ENCODE results near the gene OR11H12.
"Not testable (repeated sequence)": the region's sequence is repeated elsewhere in the genome, so short reads cannot be mapped to it uniquely, and the experiment has no call there.

DNA sequence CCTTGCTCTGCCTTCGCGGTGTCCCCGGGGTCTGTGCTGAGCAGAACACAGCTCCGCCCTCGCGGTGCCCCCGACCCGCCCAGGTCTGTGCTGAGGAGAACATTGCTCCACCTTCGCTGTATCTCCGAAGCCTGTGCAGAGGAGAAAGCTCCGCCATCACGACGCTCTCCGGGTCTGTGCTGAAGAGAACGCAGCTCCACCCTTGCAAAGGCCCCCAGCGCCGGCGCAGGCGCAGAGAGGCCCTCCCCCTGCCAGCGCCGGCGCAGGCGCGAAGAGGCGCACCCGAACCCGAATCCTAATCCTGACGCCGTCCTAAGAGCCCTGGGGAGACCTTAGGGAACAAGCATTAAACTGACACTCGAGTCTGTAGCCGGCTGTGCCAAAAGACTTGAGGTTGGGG is 18.0 kb upstream of the OR11H12 start:
- TF ChIP-seq, protein P1, sequence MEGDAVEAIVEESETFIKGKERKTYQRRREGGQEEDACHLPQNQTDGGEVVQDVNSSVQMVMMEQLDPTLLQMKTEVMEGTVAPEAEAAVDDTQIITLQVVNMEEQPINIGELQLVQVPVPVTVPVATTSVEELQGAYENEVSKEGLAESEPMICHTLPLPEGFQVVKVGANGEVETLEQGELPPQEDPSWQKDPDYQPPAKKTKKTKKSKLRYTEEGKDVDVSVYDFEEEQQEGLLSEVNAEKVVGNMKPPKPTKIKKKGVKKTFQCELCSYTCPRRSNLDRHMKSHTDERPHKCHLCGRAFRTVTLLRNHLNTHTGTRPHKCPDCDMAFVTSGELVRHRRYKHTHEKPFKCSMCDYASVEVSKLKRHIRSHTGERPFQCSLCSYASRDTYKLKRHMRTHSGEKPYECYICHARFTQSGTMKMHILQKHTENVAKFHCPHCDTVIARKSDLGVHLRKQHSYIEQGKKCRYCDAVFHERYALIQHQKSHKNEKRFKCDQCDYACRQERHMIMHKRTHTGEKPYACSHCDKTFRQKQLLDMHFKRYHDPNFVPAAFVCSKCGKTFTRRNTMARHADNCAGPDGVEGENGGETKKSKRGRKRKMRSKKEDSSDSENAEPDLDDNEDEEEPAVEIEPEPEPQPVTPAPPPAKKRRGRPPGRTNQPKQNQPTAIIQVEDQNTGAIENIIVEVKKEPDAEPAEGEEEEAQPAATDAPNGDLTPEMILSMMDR (IDR thresholded peaks at IDR 0.05; ENCODE audit: low read length): not testable (repeated sequence)
- TF ChIP-seq EZH2 (IDR thresholded peaks at IDR 0.05; ENCODE audit: borderline replicate concordance, low read length): not testable (repeated sequence)
